ENCODE measurements around the gene MYOM1.
"Not testable (repeated sequence)": the region's sequence is repeated elsewhere in the genome, so short reads cannot be mapped to it uniquely, and the experiment has no call there.

MYOM1 gene

DNA sequence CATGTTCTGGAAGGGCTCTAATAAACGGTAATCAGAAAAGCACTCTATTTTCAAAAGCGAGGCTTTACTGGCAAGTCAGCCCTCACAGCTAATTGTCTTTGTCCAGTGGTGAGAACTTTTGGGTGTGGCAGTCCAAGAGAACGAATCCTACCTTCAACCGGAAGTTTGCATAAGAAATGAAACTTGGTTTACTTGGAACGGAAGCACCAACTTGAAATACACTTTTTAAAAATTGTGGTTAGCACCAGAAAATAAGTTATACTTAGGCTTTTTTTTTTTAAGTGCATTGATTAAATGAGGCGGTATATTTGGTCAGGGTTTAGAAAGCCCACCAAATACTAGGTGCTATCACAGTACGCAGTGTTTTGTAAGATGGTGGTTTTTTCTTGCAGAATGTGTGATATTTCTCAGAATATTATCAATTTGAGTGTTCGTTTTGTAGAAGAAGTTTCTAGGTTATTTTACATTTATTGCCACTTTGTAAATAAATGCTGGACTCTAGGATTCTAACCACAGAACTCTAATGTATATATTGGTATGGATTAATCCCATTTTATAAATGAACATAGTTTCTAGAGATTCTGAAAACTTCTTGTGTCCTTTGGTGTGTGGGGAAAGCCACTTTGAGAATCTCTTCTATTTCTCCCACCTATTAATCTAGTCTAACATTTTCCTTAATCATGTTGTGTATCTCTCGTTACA lies 29.0 kb upstream of the MYOM1 start:
- peak; percentile 62 for DNase-seq

DNA sequence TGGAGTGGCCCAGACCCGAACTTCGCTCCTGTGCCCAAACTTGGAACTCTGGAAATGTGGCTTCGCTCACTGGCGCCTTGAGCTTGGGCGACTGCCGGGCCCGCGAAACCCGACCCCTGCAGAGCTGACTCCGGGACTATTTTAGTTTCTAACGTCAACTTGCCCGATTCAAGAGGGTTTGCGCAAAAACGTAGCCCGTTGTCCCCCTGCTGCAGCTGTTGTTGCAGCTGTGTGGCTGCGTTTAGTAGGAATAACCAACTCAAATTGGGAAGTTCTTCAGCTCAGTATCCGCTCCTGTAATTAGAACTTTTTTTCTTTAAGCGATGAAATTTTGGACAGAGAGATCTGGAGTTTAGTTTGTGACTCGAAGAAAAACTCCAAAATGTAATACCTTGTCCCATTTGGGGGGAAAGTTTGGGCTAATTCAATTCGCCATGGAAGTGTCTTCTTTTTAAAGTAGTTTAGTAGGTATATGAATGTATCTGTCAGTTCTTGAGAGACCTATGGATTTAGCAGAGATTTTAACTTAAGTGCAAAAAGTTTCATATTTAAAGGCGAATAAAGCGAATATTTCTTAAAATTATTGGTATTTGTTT lies 28.4 kb upstream of the MYOM1 start:
- peak; percentile 45 for DNase-seq

DNA sequence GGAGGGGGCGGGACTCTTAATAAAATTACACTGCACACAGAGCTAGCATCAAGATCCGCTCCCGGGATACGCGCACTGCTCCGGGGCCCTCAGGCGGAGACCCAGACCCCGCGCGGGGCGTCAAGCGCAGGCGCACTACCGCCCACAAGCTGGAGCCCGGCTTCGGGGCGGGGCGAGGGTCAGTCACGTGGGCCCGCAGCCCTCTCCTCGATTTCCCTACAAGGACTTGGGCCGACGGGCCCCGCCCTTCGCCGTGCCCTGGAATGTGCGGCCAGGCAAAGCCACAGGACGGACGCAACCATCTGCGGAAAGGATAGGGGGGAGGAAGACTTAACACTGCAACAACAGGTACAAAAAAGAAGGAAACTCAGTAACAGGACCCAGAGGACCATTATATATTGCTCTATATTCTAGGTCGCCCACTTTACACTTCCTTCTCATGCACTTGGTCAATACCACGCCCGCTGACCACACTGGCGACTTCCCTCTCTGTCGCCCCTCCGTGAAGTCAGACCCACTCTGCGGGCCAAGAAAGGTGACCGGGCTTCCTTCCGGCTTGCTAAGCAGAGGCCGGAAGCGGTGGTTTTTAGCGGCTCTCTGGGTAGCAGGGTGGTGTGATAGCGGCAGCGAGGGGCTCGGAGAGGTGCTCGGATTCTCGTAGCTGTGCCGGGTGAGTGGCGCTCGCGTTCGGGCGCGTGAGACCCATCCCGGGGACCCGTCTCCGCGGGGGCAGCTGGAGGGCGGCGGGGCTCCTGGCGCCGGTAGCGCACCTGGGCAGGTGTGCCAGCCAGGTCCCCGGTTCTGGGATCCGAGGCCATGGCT lies 27.7 kb upstream of the MYOM1 start, which contains the start of gene MYL12A:
MYL12A (plus strand) TSS at position 562 of the 822 bp plus-strand sequence. CDS start 5,447 bp downstream, outside the sequence.
- DNase-seq = peak; percentile 99

DNA sequence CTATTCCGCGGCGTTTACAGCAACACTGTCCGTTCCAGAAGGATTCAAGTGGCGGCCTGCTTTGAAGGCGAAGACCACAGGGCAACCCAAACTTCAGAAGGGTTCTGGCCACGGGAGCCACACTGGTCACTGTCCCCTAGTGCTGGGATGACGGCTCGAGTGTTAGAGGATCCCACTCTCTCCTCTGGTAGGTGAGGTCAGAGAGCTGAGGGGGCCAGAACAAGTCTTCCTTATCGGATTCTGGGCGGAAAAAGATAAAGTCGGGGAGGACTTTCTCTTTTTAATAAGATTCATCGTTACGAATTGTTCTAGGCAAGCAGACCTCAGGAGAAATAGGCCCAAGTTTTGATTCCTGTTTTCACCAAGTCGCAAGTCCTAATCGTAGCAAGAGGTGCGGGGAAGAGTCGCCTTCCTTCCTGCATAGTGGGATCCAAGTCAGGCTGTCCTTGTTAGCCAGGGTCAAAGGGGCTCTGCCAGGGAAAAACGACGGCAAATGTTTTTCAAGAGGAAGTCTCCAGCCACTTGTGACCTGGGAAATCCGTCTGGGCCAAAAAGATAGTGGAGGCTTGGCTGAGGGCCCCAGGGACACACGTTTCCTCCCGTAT lies 27.0 kb upstream of the MYOM1 start:
- no peak for DNase-seq

DNA sequence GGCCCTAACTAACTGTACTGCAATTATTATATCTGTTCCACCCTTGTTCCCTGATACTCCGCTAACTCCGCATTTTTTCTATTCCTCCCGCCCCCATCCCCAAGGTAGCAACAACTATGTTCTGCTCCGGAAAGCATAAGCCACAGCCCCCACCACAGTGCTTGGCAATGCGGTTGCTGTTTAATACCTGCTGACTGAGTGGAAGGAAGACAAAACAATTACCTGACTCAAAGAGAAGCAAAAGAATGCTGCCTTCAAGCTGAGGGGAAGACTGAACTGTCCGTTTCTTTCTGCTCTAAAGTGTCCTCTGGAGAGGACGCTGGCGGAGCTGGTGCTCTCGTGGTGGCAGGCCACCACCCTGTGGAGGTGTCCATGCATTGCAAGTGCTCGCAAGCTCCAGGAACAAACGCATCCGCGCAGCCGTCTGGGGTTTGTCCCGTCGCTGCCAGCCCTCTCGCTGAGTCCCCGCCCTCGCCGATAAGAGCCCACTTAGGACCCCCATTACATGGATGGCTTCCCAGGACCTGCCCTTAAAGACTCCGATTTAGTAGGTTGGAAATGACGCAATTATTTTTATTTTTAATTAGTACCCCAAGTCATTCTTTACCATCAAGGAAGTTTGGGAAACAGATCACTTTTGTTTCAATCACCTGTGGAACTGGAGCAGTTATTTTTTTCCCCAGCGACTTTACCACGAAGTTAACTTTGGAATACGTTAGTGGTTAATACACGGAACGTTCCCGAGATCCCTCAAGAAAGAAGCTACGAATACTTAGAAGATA lies 26.3 kb upstream of the MYOM1 start:
- DNase-seq = peak; percentile 87

DNA sequence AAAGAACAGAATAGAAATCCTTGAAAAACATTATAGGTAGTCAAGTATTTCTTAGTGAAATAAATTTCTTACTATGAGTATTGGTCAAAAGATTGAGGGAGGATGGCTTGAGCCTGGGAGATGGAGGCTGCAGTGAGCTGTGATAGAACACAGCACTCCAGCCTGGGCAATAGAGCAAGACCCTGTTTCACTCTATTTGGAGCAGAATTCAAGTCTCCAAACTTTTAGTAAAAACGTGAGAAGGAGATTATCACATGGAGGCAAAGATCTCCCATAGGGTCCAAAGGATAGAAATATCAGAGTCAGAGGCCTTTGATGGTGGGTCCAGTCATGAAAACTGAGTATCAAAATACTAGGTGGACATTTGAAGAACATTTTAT lies 25.4 kb upstream of the MYOM1 start:
- DNase-seq = no peak

DNA sequence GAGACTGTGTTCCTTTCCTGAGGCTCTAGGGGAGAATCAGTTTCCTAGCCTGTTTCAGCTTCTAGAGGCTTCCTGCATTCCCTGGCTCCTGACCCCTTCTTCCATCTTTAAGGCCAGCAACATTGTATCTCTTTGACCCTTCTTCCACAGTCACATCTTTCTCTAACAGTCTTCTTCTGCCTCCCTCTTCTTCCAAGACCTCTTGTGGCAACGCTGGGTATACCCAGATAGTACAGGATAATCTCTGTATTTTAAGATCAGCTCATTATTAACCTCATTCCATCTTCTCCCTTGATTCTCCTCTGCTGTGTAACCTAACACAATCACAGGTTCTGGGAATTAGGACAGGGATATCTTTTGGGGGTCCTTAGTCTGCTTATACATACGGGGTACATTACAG lies 19.0 kb upstream of the MYOM1 start:
- DNase-seq = no peak

DNA sequence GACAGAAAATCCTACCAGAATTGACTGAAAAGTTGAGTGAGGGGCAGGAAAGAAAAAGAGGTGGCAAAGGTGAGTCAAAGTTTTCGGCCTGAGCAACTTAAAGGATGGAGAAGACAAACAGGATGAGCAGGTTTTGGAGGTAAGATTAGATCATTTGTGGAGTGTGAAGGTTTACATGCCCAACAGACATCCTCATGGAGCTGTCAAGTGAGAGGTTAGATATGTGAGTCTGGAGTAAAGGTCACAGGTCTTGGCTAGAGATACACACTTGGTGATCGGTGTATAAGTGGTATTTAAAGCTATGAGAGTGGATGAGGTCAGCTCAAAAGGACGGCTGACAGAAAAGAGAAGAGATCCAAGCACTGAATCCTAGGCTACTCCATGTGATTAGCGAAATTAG lies 16.7 kb upstream of the MYOM1 start:
- no peak for DNase-seq

DNA sequence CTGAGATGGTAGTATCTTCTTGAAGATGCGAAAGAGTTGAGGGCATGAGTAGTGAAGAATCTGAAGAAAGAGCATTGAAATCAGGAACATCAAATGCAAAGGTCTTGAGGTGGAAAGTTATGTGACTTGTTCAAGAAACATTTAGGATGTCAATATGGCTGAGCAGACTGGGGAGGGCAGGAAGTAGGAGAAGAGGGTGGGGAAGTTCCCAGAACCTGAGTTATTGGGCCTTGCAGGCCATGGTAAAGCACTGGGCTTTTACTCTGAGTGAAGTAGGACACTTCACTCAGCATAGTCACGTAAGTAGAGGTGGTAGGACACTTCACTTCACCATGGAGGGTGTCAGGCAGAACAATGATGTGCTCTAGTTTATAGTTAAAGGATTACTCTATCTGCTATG lies 16.1 kb upstream of the MYOM1 start:
- DNase-seq = no peak

DNA sequence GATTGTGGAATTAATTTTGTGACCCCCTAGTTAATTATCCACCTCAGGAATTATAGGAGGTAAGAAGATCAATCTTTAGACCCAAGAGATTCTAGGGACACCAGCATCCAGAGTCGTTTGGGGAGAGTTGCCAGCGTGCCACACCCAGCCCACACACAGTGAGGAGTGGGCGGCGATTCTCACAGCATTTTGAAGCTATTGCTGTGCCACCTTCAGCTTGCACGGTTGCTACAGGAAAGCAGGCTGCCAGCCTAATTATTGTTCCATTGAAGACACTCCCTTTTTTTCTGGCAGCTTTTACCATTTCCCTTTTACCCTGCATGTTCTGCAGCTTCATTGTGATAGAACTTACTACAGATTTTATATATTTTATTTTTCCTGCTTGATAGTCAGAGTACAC lies 14.7 kb upstream of the MYOM1 start:
- no peak for DNase-seq

DNA sequence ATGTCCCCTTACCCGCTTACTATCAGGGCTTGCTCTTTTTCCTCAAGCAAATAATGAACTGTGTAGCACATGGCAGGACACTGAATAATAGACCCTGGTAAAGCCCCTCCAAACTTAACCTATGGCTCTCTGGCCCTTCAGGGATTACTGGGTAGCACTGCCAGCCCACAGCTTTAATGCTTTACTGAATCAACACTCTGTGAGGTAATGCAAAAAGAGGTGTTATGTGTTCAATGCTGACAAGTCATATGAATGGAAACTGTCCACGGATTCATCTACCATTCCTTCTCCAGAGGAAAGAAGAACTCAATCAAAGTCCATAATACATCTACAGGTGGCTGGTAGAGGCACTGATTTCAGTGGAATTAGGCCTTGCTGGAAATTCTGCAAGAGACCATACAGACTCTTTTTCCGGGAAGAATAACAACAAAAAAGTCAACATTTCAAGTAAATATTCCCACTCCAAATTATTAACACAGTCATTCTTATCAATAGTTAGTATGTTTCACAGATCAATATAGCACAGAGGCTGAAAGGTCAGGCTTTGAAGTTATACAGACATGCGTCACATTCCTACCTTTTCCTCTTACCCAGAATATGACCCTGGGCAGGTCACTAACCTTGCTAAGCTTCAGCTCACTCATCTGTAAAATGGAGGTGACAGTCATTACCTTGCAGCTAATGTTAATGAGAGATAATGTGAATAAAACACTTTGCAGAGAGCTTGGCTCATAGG lies 13.8 kb upstream of the MYOM1 start:
- DNase-seq = no peak

DNA sequence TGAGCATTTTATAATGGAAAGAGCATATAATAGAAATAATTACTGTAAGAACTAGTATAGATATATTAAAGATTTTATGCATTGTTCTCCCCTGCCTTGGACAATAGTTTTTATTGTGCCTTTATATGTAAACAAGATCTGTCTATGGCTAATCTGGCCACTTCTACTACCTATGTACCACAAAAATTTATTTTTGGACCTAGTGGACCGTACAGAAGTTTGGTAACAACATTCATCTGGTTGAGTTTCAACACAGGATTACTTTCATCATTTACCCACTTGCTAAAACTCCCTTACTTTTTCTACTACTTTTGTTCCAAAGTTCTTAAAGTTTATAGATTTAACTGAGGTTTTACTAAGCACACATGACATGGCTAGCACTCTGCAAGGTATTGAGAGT lies 13.2 kb upstream of the MYOM1 start:
- DNase-seq = no peak

DNA sequence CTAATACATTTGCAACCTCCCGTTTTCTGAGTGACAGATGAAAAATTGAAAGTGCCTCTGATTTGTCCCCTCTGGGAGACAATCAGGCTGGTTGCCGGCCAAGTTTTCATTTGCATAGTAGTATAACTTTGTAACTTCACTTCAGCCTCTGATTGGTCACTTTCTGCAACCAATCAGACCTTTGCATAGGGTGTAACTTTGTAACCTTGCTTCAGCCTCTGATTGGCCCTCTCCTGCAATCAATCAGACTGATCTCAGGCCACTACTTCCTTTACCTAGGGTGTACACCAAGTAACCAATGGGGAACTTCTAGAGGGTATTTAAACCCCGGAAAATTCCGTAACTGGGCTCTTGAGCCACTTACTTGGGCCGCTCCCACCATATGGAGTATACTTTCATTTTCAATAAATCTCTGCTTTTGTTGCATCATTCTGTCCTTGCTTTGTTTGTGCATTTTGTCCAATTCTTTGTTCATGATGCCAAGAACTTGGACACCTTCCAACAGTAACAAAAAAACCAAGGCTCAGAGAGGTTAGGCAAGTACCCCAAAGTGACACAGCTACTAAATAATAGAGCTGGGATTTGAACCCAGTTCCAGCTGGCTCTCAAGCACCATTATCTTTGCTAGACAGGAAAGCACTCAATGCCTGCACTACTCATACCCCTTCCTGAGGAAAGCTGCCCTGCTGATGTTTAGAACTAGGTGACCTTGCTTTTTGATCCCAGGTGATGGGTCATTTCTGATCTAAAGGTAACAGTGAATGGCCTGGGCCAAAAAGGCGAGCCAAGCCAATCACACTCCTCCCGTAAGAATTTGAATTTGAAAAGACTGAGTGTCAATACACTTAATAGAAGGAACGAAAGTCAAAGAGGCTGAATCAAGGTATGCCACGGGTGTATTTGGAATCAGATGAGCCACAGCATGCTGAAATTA lies 10.9 kb upstream of the MYOM1 start:
- no peak for DNase-seq

DNA sequence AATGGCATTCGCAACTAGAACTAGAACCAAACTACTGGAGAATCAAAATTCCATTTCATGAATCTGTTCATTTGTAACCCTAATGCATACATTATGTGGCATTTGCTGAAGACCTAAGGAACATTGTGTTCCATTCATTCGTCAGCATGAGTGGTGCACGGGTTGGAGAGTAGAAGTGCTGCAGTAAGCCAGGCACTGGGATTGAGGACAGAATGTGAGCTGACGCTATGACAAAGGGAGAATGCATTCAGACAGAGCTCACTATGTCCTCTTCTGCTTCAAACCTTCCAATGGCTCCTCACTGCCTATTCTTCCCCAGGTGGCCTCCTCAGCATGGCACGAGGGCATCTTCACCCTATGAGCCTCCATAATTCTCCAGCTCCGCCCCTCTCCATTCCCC lies 6.3 kb upstream of the MYOM1 start:
- DNase-seq = no peak

DNA sequence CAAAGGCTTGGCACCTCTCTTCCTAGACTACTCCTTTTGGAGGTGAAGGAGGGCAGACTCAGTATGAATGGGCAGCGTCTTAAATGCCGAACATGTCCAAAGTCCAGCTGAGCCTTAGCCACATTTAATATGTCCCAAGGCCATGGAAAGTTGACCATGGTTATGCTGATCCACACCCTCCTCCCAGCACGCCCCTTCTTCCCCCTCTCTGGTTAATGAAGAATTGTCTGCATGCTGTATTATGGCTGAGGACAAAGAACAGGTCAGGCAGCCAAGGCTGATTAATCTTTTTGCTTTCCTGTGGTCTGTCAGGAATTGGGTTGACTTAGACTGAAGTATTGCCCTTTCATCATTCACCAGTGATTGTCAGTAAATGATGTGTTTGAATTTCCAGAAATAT lies 5.8 kb upstream of the MYOM1 start:
- no peak for DNase-seq

DNA sequence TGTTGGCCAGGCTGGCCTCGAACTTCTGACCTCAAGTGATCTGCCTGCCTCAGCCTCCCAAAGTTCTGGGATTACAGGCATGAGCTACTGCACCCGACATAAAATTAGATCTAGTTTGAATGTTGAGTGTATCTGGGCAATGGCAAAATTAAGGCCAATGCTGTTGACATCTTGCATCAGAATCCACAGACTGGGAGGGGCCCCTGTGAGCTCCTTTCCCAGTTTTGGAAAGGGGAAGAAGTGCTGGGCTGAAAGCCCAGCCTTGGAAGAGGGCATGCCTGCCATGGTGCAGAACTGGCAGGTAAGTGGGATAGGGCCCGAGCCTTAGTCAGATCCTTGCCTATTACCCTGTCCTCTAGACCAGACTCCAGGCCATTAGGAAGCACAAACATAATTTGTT lies 4.5 kb upstream of the MYOM1 start:
- no peak for DNase-seq

DNA sequence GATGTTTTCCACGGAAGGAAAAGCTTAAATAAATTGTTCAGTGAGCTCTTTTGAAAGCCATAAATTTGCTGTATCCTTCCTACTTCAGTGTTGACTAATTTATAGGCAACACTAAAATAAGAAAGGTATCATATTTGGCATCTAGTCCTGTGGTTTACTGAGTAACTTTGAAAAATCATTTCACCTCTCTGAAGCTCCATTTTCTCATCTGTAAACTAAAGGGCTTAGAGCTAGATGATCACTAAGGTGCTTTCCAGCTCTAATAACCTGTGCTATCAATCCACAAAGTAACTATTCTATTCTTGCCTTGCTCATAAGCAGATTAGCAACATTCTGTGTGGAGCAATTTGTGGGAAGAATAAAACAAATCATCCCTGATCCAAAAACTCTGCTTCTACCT lies 3.6 kb upstream of the MYOM1 start:
- no peak for DNase-seq

DNA sequence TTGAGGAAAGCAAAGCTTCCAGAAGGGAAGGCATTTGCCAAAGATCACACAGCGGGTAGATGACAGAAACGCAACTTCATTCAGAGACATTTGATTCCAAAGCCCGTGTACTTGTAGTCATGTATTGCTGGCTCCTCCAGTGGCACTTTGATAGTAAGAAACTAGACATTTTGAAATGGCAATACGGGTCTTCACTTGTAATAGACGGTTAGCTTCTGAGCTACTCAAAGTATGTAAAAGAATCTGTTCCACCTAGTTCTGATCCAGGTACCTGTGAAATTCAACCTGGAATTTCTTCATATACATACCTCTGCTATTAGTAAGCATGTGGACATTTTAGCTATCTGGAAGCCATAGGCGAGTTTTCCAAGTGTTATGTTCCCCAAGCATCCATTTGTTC lies 1.7 kb upstream of the MYOM1 start:
- DNase-seq = no peak

DNA sequence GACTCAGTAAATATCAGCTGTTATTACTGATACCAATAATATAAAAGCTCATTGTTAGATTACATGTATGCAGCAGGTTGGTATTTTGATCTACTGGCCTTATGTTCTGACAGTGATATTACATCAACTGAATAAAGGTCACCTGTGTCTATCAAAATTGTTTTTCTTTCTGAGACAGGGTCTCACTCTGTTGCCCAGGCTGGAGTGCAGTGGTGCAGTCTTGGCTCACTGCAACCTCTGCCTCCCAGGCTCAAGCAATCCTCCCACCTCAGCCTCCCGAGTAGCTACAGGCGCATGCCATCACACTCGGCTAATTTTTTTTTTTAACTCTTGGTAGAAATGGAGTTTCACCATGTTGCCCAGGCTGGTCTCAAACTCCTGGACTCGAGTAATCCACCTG lies 1.1 kb upstream of the MYOM1 start:
- DNase-seq = not testable (repeated sequence)

DNA sequence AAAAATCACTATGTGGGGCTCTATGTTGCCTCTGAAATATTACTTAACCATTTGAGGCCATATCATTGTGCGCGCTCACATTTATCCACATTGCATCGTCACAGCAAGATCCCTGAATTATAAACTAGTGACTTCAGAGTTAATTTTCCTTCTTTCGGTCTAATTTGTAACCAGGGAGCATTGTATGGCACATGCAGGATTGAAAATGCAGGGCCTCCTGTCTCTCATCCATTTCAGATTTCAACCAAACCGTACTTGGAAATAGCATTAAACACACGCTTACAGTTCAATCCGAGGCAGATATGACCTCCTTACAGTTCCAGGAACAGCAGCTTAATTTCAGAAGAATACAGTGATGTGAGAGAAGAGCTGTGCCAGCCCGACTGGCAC lies 532 bp downstream of the MYOM1 start:
- DNase-seq = no peak

DNA sequence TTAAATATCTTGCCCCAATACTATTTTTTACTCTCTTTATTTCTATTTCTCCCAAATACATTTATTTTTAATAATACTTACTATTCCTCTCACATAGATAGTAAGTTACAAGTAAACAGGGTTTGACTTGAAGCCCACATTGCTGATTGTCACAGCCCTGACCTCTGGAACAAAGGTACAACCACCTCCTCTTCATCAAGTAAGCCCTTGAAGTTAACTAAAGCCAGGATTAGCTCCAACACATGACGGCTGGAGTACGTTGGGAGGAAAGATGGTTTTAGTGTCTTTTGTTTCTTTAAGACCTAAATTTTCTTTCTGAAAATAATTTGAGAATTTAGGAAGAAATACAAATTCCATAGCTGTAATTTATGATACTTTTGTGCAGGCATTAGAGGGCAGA lies 949 bp downstream of the MYOM1 start:
- no peak for DNase-seq
